A549 (cell line): ENCODE data around the gene PRAMEF12. TPM values are rescaled to one million over a fixed set of nuclear protein-coding genes. Genes with fewer than 3 reads are reported as not detected.

Experiments used
- ATAC-seq, 2 experiments: fragments of 200-7000 bp in 1 of 2; fragments of >200 bp in 1 of 2; cut with Nextera tagmentation in 1 of 2; cut with Tn5 transposase in 1 of 2; 3 replicates each; pipeline versions ENCODE4 v1.8.0 to v1.9.1; 2018 to 2020; ENCODE audit warnings: mild to moderate bottlenecking in 1 of 2, moderate library complexity in 1 of 2
- CTCF ChIA-PET: fragments of 300-600 bp; sonication (Branson Sonifier 250); formaldehyde crosslinking; extraction: SDS; loops from one replicate; lab custom pipeline; 2021; ENCODE audit warnings: antibody characterized with exemption, inconsistent platforms; lab: Yijun Ruan, JAX
- POLR2A ChIA-PET: fragments of 350-600 bp; formaldehyde crosslinking; extraction: SDS; loops from one replicate; lab custom pipeline; 2021; ENCODE audit warnings: antibody characterized with exemption, inconsistent platforms; lab: Yijun Ruan, JAX
- DNase-seq, 2 experiments: peaks; one replicate each; pipeline versions ENCODE4 v3.0.0 to v3.0.0-alpha.2; 2011 to 2016; ENCODE audit warnings: low read depth in 1 of 2, low spot score in 1 of 2
- FAIRE-seq: peaks from 2 replicates; lab custom pipeline; 2011; peaks lifted over from hg19 to GRCh38; lab: Jason Lieb, UNC
- H3K27ac ChIP-seq, 2 experiments: fragments of >200 bp; sonication (Bioruptor Twin); formaldehyde crosslinking; 3 replicates each; pipeline ENCODE4 v1.5.1; 2016 to 2017
- H3K4me1 ChIP-seq: fragments of >200 bp; sonication (Bioruptor Twin); formaldehyde crosslinking; 3 replicates; pipeline ENCODE4 v1.6.1; 2016
- H3K4me2 ChIP-seq: fragments of >200 bp; sonication (Bioruptor Twin); formaldehyde crosslinking; 3 replicates; pipeline ENCODE4 v1.6.1; 2016
- H3K4me3 ChIP-seq: fragments of >200 bp; sonication (Bioruptor Twin); formaldehyde crosslinking; 3 replicates; pipeline ENCODE4 v1.5.1; 2016
- H3K9me3 ChIP-seq: fragments of >200 bp; sonication (Bioruptor Twin); formaldehyde crosslinking; 3 replicates; pipeline ENCODE4 v1.6.1; 2016
- ATOH8 ChIP-seq: fragments of 250-450 bp; sonication (Bioruptor Pico); IDR thresholded peaks from 2 replicates; pipeline ENCODE4 v1.5.0; 2020; ENCODE audit warnings: low read depth, mild to moderate bottlenecking, moderate library complexity
- CHD2 ChIP-seq: fragments of 150-350 bp; IDR thresholded peaks from 2 replicates; pipeline ENCODE4 v1.6.1; 2014; ENCODE audit warnings: low read length; ENCODE audit not compliant: partially characterized antibody
- CHD4 ChIP-seq: fragments of 200-600 bp; sonication (generic); IDR thresholded peaks from 2 replicates; pipeline ENCODE4 v1.6.1; 2016; ENCODE audit warnings: antibody characterized with exemption, mild to moderate bottlenecking, borderline replicate concordance
- E2F6 ChIP-seq: IDR thresholded peaks from 2 replicates; pipeline ENCODE4 v1.6.1; 2012; ENCODE audit warnings: low read depth, borderline replicate concordance
- EP300 ChIP-seq, 2 experiments: fragments of >200 bp; sonication (Bioruptor Twin); formaldehyde crosslinking; IDR thresholded peaks; 2 replicates in 1 of 2; 3 replicates in 1 of 2; pipeline ENCODE4 v1.6.1; 2016 to 2017
- FOXS1 ChIP-seq: fragments of 250-450 bp; sonication (Bioruptor Pico); IDR thresholded peaks from 2 replicates; pipeline ENCODE4 v1.5.0; 2020; ENCODE audit warnings: mild to moderate bottlenecking, moderate library complexity
- HEYL ChIP-seq: fragments of 250-450 bp; sonication (Bioruptor Pico); IDR thresholded peaks from 2 replicates; pipeline ENCODE4 v1.8.0; 2021; ENCODE audit warnings: mild to moderate bottlenecking, moderate library complexity
- JUN ChIP-seq, 2 experiments: fragments of >200 bp; sonication (Bioruptor Twin); formaldehyde crosslinking; IDR thresholded peaks; 2 replicates in 1 of 2; 3 replicates in 1 of 2; pipeline ENCODE4 v1.6.1; 2016 to 2017
- KDM5A ChIP-seq: fragments of 200-600 bp; sonication (generic); IDR thresholded peaks from 2 replicates; pipeline ENCODE4 v1.6.1; 2016; ENCODE audit warnings: antibody characterized with exemption, mild to moderate bottlenecking
- MAZ ChIP-seq: fragments of 150-350 bp; IDR thresholded peaks from 2 replicates; pipeline ENCODE4 v1.6.1; 2014; ENCODE audit warnings: antibody characterized with exemption, low read depth, low read length, borderline replicate concordance
- NFE2L2 ChIP-seq: fragments of 150-350 bp; conservative IDR thresholded peaks from 2 replicates; pipeline ENCODE4 v1.6.1; 2014; ENCODE audit warnings: low read length
- NPAS2 ChIP-seq: fragments of 250-450 bp; sonication (Bioruptor Pico); IDR thresholded peaks from 2 replicates; pipeline ENCODE4 v1.8.0; 2022; ENCODE audit warnings: mild to moderate bottlenecking, moderate library complexity, borderline replicate concordance
- NR3C1 ChIP-seq: fragments of >200 bp; sonication (Bioruptor Twin); formaldehyde crosslinking; IDR thresholded peaks from 3 replicates; pipeline ENCODE4 v1.6.1; 2017
- POLR2A ChIP-seq: IDR thresholded peaks from 2 replicates; pipeline ENCODE4 v1.6.1; 2012; ENCODE audit warnings: mild to moderate bottlenecking, low read length
- POLR2AphosphoS2 ChIP-seq: conservative IDR thresholded peaks from 2 replicates; pipeline ENCODE4 v1.6.1; 2012; ENCODE audit warnings: low read length, improper control_type of control experiment, inconsistent platforms
- RFX5 ChIP-seq: fragments of 450-650 bp; IDR thresholded peaks from 2 replicates; pipeline ENCODE4 v1.7.1; 2014; ENCODE audit warnings: antibody characterized with exemption, mild to moderate bottlenecking, moderate library complexity
- RNF2 ChIP-seq: fragments of 200-600 bp; sonication (generic); IDR thresholded peaks from 2 replicates; pipeline ENCODE4 v1.6.1; 2016; ENCODE audit warnings: low read depth, mild to moderate bottlenecking, antibody characterized with exemption, moderate library complexity, borderline replicate concordance
- SREBF2 ChIP-seq: fragments of 450-650 bp; IDR thresholded peaks from 2 replicates; pipeline ENCODE4 v1.6.1; 2014; ENCODE audit warnings: mild to moderate bottlenecking, moderate library complexity
- ZC3H11A ChIP-seq: fragments of 450-650 bp; IDR thresholded peaks from 2 replicates; pipeline ENCODE4 v1.6.1; 2014; ENCODE audit warnings: antibody characterized with exemption, mild to moderate bottlenecking
- WGBS: methylation state at CpG from one replicate; pipeline ENCODE4 v1.1.6; 2017; ENCODE audit errors: missing lambda C conversion rate; 5-methylcytosine and 5-hydroxymethylcytosine counted together
- polyA plus RNA-seq, 4 experiments: library from polyadenylated mRNA; depleted of rRNA in 3 of 4; stranded (reverse); fragments of >200 nt; fragmentation: RNase III in 1 of 4; extraction: RNeasy Plus Mini Kit Qiagen cat#74134 plus additional on column Dnase treatment in 1 of 4; gene quantifications; 2 replicates in 3 of 4; 3 replicates in 1 of 4; pipeline ENCODE4 v1.2.3, GENCODE V29; 2011 to 2017
- TF ChIP-seq, protein P1 (sequence below): fragments of >200 bp; sonication (Bioruptor Twin); formaldehyde crosslinking; IDR thresholded peaks from 3 replicates; pipeline ENCODE4 v1.6.1; 2016
- TF ChIP-seq, protein P2 (sequence below): fragments of 150-350 bp; IDR thresholded peaks from 2 replicates; pipeline ENCODE4 v1.6.1; 2014; ENCODE audit warnings: low read depth, mild to moderate bottlenecking, low read length

Gene PRAMEF12
- polyA plus RNA-seq, 2 of the 4 experiments (the other 2 are of a cell fraction): not detected

DNA sequence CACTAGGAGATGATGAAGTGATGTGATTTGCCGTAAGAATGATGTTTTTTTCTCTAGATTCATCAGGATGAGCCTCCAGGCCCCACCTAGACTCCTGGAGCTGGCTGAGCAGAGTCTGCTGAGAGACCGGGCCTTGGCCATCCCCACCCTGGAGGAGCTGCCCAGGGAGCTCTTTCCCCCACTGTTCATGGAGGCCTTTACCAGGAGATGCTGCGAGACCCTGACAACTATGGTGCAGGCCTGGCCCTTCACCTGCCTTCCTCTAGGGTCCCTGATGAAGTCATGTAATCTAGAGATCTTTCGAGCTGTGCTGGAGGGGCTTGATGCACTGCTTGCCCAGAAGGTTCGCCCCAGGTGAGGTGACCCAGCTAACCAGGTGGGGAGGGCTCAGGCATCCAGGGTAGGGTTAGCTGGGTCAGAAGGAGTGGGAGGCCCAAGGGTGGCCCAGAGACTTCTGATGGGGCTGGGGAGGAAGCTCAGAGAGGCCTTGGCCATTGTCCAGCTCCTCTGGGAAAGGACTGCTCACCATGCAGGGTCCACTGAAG is 1.3 kb downstream of the PRAMEF12 start:
- WGBS: 22% methylated on average over 1 of the region's 5 CpGs
- ATAC-seq (no peak), DNase-seq (no peak), FAIRE-seq (no peak)
- Histone ChIP-seq H3K9me3 (no peaks in the 10 kb centered on the region), H3K27ac (no peak overlapping the region), H3K4me1 (no peaks in the 10 kb centered on the region), H3K4me2 (no peak overlapping the region), H3K4me3 (no peak overlapping the region)
- CTCF ChIA-PET: interaction anchor here (0.9 to 1.8 kb wide), 3 partner anchors 10 to 503 kb away, joined by 4 to 6 read pairs (median 5); no protein-coding TSS in a partner anchor
- TF ChIP-seq ZC3H11A (no peak), NFE2L2 (no peak), HEYL (no peak), NR3C1 (no peak), CHD4 (no peak)
- POLR2A ChIA-PET: no interaction called here

- POLR2A ChIA-PET: no interaction called here
- TF ChIP-seq HEYL (no peak), NPAS2 (CRISPR knock-in tag) (no peak), NR3C1 (no peak), SREBF2 (no peak), ATOH8 (CRISPR knock-in tag) (no peak), POLR2A (no peak), RNF2 (no peak), E2F6 (no peak), KDM5A (no peak), FOXS1 (CRISPR knock-in tag) (no peak), JUN (IDR thresholded peaks at IDR 0.05) (no peak), EP300 (IDR thresholded peaks at IDR 0.05) (no peak), RFX5 (no peak), POLR2AphosphoS2 (no peak)
- TF ChIP-seq, all 56 proteins: peak for 0
- ATAC-seq (no peak), FAIRE-seq (no peak), DNase-seq (no peak)
- 41% methylated on average over 8 of the region's 8 CpGs for WGBS
- Histone ChIP-seq H3K4me1 (no peaks in the 10 kb centered on the region), H3K4me3 (no peak overlapping the region), H3K4me2 (no peak overlapping the region), H3K27ac (no peak overlapping the region), H3K9me3 (no peaks in the 10 kb centered on the region)
- CTCF ChIA-PET: interaction anchor here (0.9 to 1.8 kb wide), 3 partner anchors 11 to 503 kb away, joined by 4 to 6 read pairs (median 5); no protein-coding TSS in a partner anchor
Measured at GRCh38 chr1:12775443-12775842, 1.9 kb downstream of the PRAMEF12 start.

DNA sequence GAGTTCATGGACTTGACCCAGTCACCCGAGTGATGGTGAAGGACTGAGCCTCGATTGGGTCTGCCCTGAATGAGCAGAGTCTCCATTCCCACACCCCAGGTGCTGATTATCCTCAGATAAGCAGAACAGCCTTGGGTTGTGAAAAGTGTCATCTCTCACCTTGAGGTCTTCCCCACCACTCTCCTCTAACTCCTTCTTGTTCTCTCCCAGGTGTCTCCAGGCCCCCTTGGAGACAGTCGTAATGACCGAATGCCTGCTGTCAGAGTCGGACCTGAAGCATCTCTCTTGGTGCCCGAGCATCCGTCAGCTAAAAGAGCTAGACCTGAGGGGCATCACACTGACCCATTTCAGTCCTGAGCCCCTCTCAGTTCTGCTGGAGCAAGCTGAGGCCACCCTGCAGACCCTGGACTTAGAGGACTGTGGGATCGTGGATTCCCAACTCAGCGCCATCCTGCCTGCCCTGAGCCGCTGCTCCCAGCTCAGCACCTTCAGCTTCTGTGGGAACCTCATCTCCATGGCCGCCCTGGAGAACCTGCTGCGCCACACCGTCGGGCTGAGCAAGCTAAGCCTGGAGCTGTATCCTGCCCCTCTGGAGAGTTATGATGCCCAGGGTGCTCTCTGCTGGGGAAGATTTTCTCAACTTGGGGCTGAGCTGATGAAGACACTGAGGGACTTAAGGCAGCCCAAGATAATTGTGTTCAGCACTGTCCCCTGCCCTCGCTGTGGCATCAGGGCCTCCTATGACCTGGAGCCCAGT is 3.4 kb downstream of the PRAMEF12 start:
- FAIRE-seq (no peak), ATAC-seq (no peak)
- H3K4me2 ChIP-seq: no peak overlapping the region
- ChIA-PET POLR2A (no interaction called here), CTCF (interaction anchor here (0.6 to 1.8 kb wide), 3 partner anchors 117 to 500 kb away, joined by 3 to 5 read pairs (median 4); no protein-coding TSS in a partner anchor)
- no peak overlapping the region for H3K4me3 ChIP-seq
- H3K27ac ChIP-seq: no peak overlapping the region
- no peaks in the 10 kb centered on the region for H3K4me1 ChIP-seq
- no peaks in the 10 kb centered on the region for H3K9me3 ChIP-seq
- TF ChIP-seq, protein P1, sequence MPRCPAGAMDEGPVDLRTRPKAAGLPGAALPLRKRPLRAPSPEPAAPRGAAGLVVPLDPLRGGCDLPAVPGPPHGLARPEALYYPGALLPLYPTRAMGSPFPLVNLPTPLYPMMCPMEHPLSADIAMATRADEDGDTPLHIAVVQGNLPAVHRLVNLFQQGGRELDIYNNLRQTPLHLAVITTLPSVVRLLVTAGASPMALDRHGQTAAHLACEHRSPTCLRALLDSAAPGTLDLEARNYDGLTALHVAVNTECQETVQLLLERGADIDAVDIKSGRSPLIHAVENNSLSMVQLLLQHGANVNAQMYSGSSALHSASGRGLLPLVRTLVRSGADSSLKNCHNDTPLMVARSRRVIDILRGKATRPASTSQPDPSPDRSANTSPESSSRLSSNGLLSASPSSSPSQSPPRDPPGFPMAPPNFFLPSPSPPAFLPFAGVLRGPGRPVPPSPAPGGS: no peak
- TF ChIP-seq CHD2 (no peak), MAZ (no peak)
- TF ChIP-seq, protein P2, sequence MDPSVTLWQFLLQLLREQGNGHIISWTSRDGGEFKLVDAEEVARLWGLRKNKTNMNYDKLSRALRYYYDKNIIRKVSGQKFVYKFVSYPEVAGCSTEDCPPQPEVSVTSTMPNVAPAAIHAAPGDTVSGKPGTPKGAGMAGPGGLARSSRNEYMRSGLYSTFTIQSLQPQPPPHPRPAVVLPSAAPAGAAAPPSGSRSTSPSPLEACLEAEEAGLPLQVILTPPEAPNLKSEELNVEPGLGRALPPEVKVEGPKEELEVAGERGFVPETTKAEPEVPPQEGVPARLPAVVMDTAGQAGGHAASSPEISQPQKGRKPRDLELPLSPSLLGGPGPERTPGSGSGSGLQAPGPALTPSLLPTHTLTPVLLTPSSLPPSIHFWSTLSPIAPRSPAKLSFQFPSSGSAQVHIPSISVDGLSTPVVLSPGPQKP: no peak
- TF ChIP-seq, all 56 proteins: peak for 0
- WGBS: 35% methylated on average over 8 of the region's 15 CpGs
- DNase-seq: no peak
